ENCODE results near the gene SDF4.

GRCh38 chr1:1176931-1177330 is 54.9 kb downstream of the SDF4 start:
- TF ChIP-seq CTCF (IDR thresholded peaks at IDR 0.05), result no peak
- TF ChIP-seq ZFX (IDR thresholded peaks at IDR 0.05; ENCODE audit: borderline replicate concordance), result no peak

Measured in 22Rv1 (cell line).